Bladder microvascular endothelial cell (primary cell): Measurements from ENCODE around the gene AGO3. TPM values are rescaled to one million over a fixed set of nuclear protein-coding genes. Genes with fewer than 3 reads are reported as not detected.

ENCODE experiments used
- total RNA-seq: library from RNA; depleted of rRNA; stranded (reverse); fragments of >200 nt; gene quantifications from 2 replicates; pipeline ENCODE4 v1.2.3, GENCODE V29; 2014

The AGO3 gene
- 4.4 and 31.0 TPM in 2 replicates for total RNA-seq

GRCh38 chr1:35930593-35931445 is at the start of gene AGO3:
TSS of gene AGO3 (plus strand) at chr1:35931105. CDS start at chr1:35931427, 322 bp downstream.

GRCh38 chr1:35882945-35883634 is 47.8 kb upstream of the AGO3 start, which contains the start of gene AGO1:
TSS of gene AGO1 (plus strand) at chr1:35883209. CDS start at chr1:35883422, 213 bp downstream.

GRCh38 chr1:36083635-36084496 is 153.0 kb downstream of the AGO3 start, which contains the start of gene TEKT2:
TSS of gene TEKT2 (plus strand) at chr1:36084094. CDS start at chr1:36084922, 828 bp downstream.

GRCh38 chr1:36088577-36089392 is 157.9 kb downstream of the AGO3 start, which contains the start of gene ADPRS:
TSS of gene ADPRS (plus strand) at chr1:36088892. CDS start at chr1:36088905, 13 bp downstream.

Other genes with a start within 250 kb of the AGO3 start
- 16.2 and 22.3 TPM in 2 replicates for gene C1orf216, start 212.2 kb upstream of the AGO3 start, total RNA-seq
- 15.5 and 24.4 TPM in 2 replicates for gene CLSPN, start 161.1 kb upstream of the AGO3 start, total RNA-seq
- gene AGO4, start 123.1 kb upstream of the AGO3 start, total RNA-seq, result 23.5 and 35.4 TPM in 2 replicates
- gene AGO1, start 47.9 kb upstream of the AGO3 start, total RNA-seq, result 4.9 and 18.3 TPM in 2 replicates
- gene TEKT2, start 153.0 kb downstream of the AGO3 start, total RNA-seq, result 0.25 TPM in 1 of 2 replicates, not detected in the other
- gene ADPRS, start 157.8 kb downstream of the AGO3 start, total RNA-seq, result 27.0 and 42.4 TPM in 2 replicates
- 0.16 and 1.8 TPM in 2 replicates for gene COL8A2, start 194.1 kb downstream of the AGO3 start, total RNA-seq
- 59.4 and 90.6 TPM in 2 replicates for gene TRAPPC3, start 218.4 kb downstream of the AGO3 start, total RNA-seq
- 66.9 and 108 TPM in 2 replicates for gene MAP7D1, start 225.1 kb downstream of the AGO3 start, total RNA-seq